GM19438 (cell line): ENCODE data around the gene FOXB2.
A peak's percentile ranks its signal among the peaks of the same experiment; 100 is the strongest.
"Not testable (repeated sequence)": the region's sequence is repeated elsewhere in the genome, so short reads cannot be mapped to it uniquely, and the experiment has no call there.

Experiments used
- ATAC-seq: cut with Tn5 transposase; IDR thresholded peaks from one replicate; pipeline ENCODE4 v1.9.1; 2021; ENCODE audit warnings: low read depth; ENCODE audit not compliant: unreplicated experiment

Gene FOXB2

GRCh38 chr9:77019236-77019925 lies at the start of gene FOXB2:
TSS of gene FOXB2 (plus strand) at chr9:77019655. CDS start at chr9:77019655, 0 bp downstream.
- ATAC-seq = no peak

GRCh38 chr9:76969716-76970115 lies 49.7 kb upstream of the FOXB2 start:
- no peak for ATAC-seq

- ATAC-seq = not testable (repeated sequence)
Observed at GRCh38 chr9:76978831-76979230, 40.6 kb upstream of the FOXB2 start.

GRCh38 chr9:76980566-76980965 lies 38.9 kb upstream of the FOXB2 start:
- no peak for ATAC-seq

GRCh38 chr9:76984486-76984885 lies 35.0 kb upstream of the FOXB2 start:
- ATAC-seq = no peak

GRCh38 chr9:76985581-76985980 lies 33.9 kb upstream of the FOXB2 start:
- ATAC-seq = no peak

- ATAC-seq = no peak
Observed at GRCh38 chr9:76987594-76988200, 31.8 kb upstream of the FOXB2 start.

GRCh38 chr9:76988941-76989340 lies 30.5 kb upstream of the FOXB2 start:
- no peak for ATAC-seq

GRCh38 chr9:76989501-76989900 lies 30.0 kb upstream of the FOXB2 start:
- no peak for ATAC-seq

- ATAC-seq = no peak
Observed at GRCh38 chr9:76996700-76997099, 22.8 kb upstream of the FOXB2 start.

GRCh38 chr9:76999261-76999660 lies 20.2 kb upstream of the FOXB2 start:
- no peak for ATAC-seq

GRCh38 chr9:77000330-77000729 lies 19.1 kb upstream of the FOXB2 start:
- no peak for ATAC-seq

GRCh38 chr9:77003366-77003765 lies 16.1 kb upstream of the FOXB2 start:
- no peak for ATAC-seq

- ATAC-seq = no peak
Observed at GRCh38 chr9:77005216-77005615, 14.2 kb upstream of the FOXB2 start.

- ATAC-seq = no peak
Observed at GRCh38 chr9:77010527-77010926, 8.9 kb upstream of the FOXB2 start.

- peak; percentile 77 for ATAC-seq
Observed at GRCh38 chr9:77011973-77012821, 7.3 kb upstream of the FOXB2 start.

GRCh38 chr9:77013206-77013931 lies 6.1 kb upstream of the FOXB2 start:
- no peak for ATAC-seq

- no peak for ATAC-seq
Observed at GRCh38 chr9:77013932-77014596, 5.4 kb upstream of the FOXB2 start.

GRCh38 chr9:77014597-77015263 lies 4.7 kb upstream of the FOXB2 start:
- ATAC-seq = no peak
